ENCODE data around the gene PLEKHM2. TPM values are rescaled to one million over a fixed set of nuclear protein-coding genes. Genes with fewer than 3 reads are reported as not detected.

PLEKHM2 gene
- total RNA-seq, 3 donors from 2014 or later (not counting 1 experiment from before 2014, with no cell fraction given): 47.8 to 61.0 (median 50.9) TPM

DNA sequence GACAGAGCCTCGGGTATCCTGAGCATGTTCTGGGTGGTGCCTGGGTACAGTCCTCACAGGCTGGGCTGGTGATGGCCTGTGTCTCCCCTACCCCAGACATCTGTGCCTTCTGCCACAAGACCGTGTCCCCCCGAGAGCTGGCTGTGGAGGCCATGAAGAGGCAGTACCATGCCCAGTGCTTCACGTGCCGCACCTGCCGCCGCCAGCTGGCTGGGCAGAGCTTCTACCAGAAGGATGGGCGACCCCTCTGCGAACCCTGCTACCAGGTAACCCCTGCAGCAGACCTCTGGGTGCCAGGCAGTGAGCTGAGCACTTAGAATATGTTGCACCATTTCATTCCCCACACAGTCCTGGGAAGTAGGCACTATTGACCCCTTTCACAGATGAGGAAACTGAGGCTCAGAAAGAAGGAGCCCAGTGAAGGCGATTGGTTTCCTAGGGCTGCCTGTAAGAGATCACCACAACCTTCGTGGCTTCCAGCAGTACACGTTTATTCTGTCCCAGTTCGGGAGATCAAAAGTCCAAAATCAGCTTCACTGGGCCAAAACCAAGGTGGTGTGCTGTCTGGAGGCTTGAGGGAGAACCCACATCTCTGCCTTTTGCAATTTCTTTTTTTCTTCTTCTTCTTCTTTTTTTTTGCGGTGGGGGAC lies 86.3 kb downstream of the PLEKHM2 start:
- no peaks in the 10 kb centered on the region for H3K9me3 Mint-ChIP-seq
- intact Hi-C loops (cut with micrococcal nuclease): no loop called here
- H3K27ac ChIP-seq (ENCODE audit: low read length): no peak overlapping the region
- H3K36me3 ChIP-seq (ENCODE audit: control insufficient read depth, insufficient read depth, low read length): no peaks in the 10 kb centered on the region
- ATAC-seq (no peak), DNase-seq (no peak)
- H3K27me3 Mint-ChIP-seq (ENCODE audit: low read depth in 2 of 2): peaks cover 5 to 11% of the 10 kb centered on the region in 2 donors
- 83% methylated on average over 14 of the region's 14 CpGs for WGBS (ENCODE audit: insufficient coverage)
- H3K4me3 Mint-ChIP-seq: no peak overlapping the region
- TF ChIP-seq, protein P1, sequence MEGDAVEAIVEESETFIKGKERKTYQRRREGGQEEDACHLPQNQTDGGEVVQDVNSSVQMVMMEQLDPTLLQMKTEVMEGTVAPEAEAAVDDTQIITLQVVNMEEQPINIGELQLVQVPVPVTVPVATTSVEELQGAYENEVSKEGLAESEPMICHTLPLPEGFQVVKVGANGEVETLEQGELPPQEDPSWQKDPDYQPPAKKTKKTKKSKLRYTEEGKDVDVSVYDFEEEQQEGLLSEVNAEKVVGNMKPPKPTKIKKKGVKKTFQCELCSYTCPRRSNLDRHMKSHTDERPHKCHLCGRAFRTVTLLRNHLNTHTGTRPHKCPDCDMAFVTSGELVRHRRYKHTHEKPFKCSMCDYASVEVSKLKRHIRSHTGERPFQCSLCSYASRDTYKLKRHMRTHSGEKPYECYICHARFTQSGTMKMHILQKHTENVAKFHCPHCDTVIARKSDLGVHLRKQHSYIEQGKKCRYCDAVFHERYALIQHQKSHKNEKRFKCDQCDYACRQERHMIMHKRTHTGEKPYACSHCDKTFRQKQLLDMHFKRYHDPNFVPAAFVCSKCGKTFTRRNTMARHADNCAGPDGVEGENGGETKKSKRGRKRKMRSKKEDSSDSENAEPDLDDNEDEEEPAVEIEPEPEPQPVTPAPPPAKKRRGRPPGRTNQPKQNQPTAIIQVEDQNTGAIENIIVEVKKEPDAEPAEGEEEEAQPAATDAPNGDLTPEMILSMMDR (IDR thresholded peaks at IDR 0.05): no peak
- H3K4me3 ChIP-seq (ENCODE audit: low read length): no peak overlapping the region
- no peaks in the 10 kb centered on the region for H3K4me1 ChIP-seq (ENCODE audit: control insufficient read depth, insufficient read depth, low read length)
- H3K27me3 ChIP-seq (ENCODE audit: control insufficient read depth, insufficient read depth, low read length): no peaks in the 10 kb centered on the region
- no peaks in the 10 kb centered on the region for H3K9me3 ChIP-seq (ENCODE audit: control insufficient read depth, insufficient read depth, low read length)
- no peaks in the 10 kb centered on the region for H3K36me3 Mint-ChIP-seq
- no peak overlapping the region for H3K27ac Mint-ChIP-seq
- no peaks in the 10 kb centered on the region for H3K4me1 Mint-ChIP-seq

DNA sequence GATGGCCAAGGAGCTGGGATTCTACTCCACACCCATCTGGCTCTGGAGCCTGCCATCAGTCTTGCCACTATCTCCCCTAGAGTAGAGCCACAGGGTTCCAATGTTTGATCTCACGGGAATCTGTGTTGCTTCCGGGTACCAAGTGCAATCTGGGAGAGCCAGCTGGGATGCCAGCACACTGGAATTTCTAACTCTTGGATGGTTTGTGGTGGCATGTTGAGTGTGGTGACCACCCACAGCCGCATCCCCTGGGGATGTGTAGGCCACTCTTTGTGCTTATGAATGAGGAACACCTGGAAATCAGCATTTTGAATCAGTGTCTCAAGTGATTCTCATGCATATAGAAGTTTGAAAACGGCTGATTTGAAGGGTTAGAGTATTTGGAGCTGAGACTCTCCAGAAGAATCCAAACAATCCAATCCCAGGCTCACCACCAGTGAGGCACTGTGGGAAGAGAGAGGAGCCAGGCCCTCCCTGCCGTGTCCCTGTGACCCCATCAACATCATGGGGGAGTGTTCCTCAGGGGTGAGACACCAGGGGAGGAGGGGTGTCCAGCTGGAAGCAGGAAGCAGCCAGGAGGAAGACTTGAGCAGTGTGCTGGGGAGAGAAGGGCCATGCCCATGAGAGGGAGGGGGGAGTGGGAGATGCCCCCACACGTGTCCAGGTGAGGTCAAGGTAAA lies 87.9 kb downstream of the PLEKHM2 start:
- no peaks in the 10 kb centered on the region for H3K9me3 ChIP-seq (ENCODE audit: control insufficient read depth, insufficient read depth, low read length)
- no peaks in the 10 kb centered on the region for H3K36me3 ChIP-seq (ENCODE audit: control insufficient read depth, insufficient read depth, low read length)
- intact Hi-C loops (cut with micrococcal nuclease): no loop called here
- peaks cover 5 to 7% of the 10 kb centered on the region in 2 donors for H3K27me3 Mint-ChIP-seq (ENCODE audit: low read depth in 2 of 2)
- no peak overlapping the region for H3K27ac ChIP-seq (ENCODE audit: low read length)
- ATAC-seq (no peak), DNase-seq (no peak)
- no peaks in the 10 kb centered on the region for H3K36me3 Mint-ChIP-seq
- H3K4me3 Mint-ChIP-seq: no peak overlapping the region
- 80% methylated on average over 6 of the region's 6 CpGs for WGBS (ENCODE audit: insufficient coverage)
- TF ChIP-seq, protein P1 (IDR thresholded peaks at IDR 0.05): no peak
- no peaks in the 10 kb centered on the region for H3K27me3 ChIP-seq (ENCODE audit: control insufficient read depth, insufficient read depth, low read length)
- no peak overlapping the region for H3K4me3 ChIP-seq (ENCODE audit: low read length)
- no peaks in the 10 kb centered on the region for H3K9me3 Mint-ChIP-seq
- no peaks in the 10 kb centered on the region for H3K4me1 Mint-ChIP-seq
- H3K4me1 ChIP-seq (ENCODE audit: control insufficient read depth, insufficient read depth, low read length): no peaks in the 10 kb centered on the region
- no peak overlapping the region for H3K27ac Mint-ChIP-seq

DNA sequence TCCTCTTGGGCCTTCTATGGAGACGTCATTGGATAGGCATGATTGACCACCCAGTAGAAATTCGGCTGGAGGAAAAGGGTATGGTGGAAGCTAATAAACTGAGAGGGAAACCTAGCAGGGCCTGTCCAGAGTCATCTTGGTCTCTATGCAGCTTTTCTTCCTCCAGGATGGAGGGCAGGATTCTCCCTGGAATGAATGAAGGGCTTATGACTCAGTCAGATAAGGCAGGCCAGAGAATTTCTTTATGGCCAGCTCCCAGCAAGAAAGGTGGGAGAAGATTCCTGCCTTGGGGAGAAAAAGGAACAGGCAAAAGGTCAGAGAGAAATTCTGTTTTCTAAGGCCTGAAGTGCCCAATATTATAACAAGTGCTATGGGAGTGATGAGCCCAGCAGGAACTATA lies 91.6 kb downstream of the PLEKHM2 start:
- no peak for ATAC-seq
- Histone ChIP-seq H3K27me3 (ENCODE audit: control insufficient read depth, insufficient read depth, low read length) (no peaks in the 10 kb centered on the region), H3K9me3 (ENCODE audit: control insufficient read depth, insufficient read depth, low read length) (no peaks in the 10 kb centered on the region), H3K4me1 (ENCODE audit: control insufficient read depth, insufficient read depth, low read length) (no peaks in the 10 kb centered on the region), H3K36me3 (ENCODE audit: control insufficient read depth, insufficient read depth, low read length) (no peaks in the 10 kb centered on the region), H3K4me3 (ENCODE audit: low read length) (no peak overlapping the region), H3K27ac (ENCODE audit: low read length) (no peak overlapping the region)
- Mint-ChIP-seq H3K4me3 (no peak overlapping the region), H3K4me1 (no peaks in the 10 kb centered on the region), H3K36me3 (no peaks in the 10 kb centered on the region), H3K27ac (no peak overlapping the region), H3K27me3 (ENCODE audit: low read depth in 2 of 2) (peaks cover 5 to 8% of the 10 kb centered on the region in 2 donors), H3K9me3 (no peaks in the 10 kb centered on the region)
- WGBS (ENCODE audit: insufficient coverage): 78% methylated on average over 2 of the region's 2 CpGs
- intact Hi-C loops (cut with micrococcal nuclease): no loop called here
- TF ChIP-seq, protein P1 (IDR thresholded peaks at IDR 0.05): no peak
- no peak for DNase-seq
